Memory B cell (primary cell): ENCODE data around the gene MAPK4.

ENCODE experiments used
- ATAC-seq: fragments of 150-1000 bp; cut with Tn5 transposase; 2 replicates; pipeline ENCODE4 v1.10.0; 2021; ENCODE audit warnings: low read depth, mild to moderate bottlenecking, moderate library complexity
- DNase-seq, 2 donors: peaks; one replicate each; pipeline ENCODE4 v3.0.0; 2022; ENCODE audit warnings: low spot score in 2 of 2
- H3K27ac Mint-ChIP-seq: one replicate; pipeline ENCODE4 v1.8.0; 2022; ENCODE audit warnings: mild to moderate bottlenecking, moderate library complexity, mixed read lengths
- H3K27me3 Mint-ChIP-seq: one replicate; pipeline ENCODE4 v1.8.0; 2022; ENCODE audit warnings: mixed read lengths
- H3K36me3 Mint-ChIP-seq: one replicate; pipeline ENCODE4 v1.8.0; 2022; ENCODE audit warnings: mild to moderate bottlenecking, mixed read lengths
- H3K4me1 Mint-ChIP-seq: one replicate; pipeline ENCODE4 v1.8.0; 2022; ENCODE audit warnings: mixed read lengths
- H3K4me3 Mint-ChIP-seq: one replicate; pipeline ENCODE4 v1.8.0; 2022; ENCODE audit warnings: mild to moderate bottlenecking, moderate library complexity, mixed read lengths
- H3K9me3 Mint-ChIP-seq: one replicate; pipeline ENCODE4 v1.8.0; 2022; ENCODE audit warnings: mixed read lengths

MAPK4 gene

GRCh38 chr18:50727721-50728471 is 168.0 kb downstream of the MAPK4 start:
- Mint-ChIP-seq H3K9me3 (no peaks in the 10 kb centered on the region), H3K4me3 (no peak overlapping the region)

DNA sequence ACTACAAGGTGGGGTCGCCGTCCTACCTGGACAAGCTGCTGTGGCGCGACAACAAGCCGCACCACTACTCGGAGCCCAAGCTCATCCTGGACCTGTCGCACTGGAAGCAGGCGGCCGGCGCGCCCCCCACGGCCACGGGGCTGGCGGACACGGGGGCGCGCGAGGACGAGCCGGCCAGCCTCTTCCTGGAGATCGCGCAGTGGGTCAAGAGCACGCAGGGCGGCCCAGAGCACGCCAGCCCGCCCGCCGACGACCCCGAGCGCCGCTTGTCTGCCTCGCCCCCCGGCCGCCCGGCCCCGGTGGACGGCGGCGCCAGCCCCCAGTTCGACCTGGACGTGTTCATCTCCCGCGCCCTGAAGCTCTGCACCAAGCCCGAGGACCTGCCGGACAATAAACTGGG is 169.5 kb downstream of the MAPK4 start:
- H3K4me1 Mint-ChIP-seq: peaks cover 3% of the 10 kb centered on the region
- no peaks in the 10 kb centered on the region for H3K36me3 Mint-ChIP-seq
- H3K27me3 Mint-ChIP-seq: peaks cover 11% of the 10 kb centered on the region
- ATAC-seq: no peak
- DNase-seq: no peak
- no peaks in the 10 kb centered on the region for H3K9me3 Mint-ChIP-seq
- H3K4me3 Mint-ChIP-seq: no peak overlapping the region
- no peak overlapping the region for H3K27ac Mint-ChIP-seq

More at GRCh38 chr18:50727721-50728471, 168.0 kb downstream of the MAPK4 start:
- Mint-ChIP-seq H3K27me3 (peaks cover 10% of the 10 kb centered on the region), H3K27ac (no peak overlapping the region), H3K4me1 (peaks cover 3% of the 10 kb centered on the region), H3K36me3 (no peaks in the 10 kb centered on the region)
- no peak for ATAC-seq
- no peak for DNase-seq

DNA sequence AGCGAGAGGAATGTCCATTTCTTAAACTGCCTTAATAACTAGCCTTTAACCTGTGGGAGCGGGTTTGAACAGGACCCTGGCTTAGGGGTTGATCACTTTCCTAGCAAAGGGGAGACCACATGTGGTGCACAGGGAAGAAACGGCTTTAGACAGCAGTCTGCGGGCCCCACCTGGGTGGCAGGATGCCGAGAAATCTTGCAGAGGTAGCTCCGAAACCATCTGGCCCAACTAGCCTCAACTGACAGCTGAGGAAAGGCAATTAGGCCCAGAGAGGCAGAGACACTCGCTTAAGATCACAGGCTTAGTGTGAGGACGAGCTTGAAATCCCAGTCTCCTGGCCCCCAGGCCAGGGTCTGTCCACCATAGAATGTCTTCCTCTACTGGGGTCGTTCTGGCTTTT is 170.1 kb downstream of the MAPK4 start:
- Mint-ChIP-seq H3K4me1 (peaks cover 3% of the 10 kb centered on the region), H3K9me3 (no peaks in the 10 kb centered on the region), H3K36me3 (no peaks in the 10 kb centered on the region), H3K27me3 (peaks cover 11% of the 10 kb centered on the region), H3K27ac (no peak overlapping the region), H3K4me3 (no peak overlapping the region)
- no peak for DNase-seq
- no peak for ATAC-seq

DNA sequence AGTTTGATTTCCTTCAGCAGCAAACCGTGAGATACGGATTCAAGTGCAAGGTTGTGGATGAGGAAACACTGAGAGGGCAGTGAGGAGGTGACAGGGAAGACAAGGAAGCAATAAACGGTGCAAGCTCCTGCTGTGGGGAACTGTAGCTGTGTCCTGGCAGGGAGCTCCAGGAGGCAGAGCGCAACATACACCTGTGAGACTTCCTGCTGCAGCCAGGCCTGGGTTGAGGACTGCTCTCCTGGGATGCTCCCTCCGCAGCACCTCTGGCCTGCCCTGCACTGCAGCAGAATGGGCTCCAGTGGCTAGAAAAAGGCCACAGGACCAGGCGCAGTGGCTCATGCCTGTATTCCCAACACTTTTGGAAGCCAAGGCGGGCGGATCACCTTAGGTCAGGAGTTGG is 174.5 kb downstream of the MAPK4 start:
- Mint-ChIP-seq H3K4me3 (no peak overlapping the region), H3K9me3 (no peaks in the 10 kb centered on the region), H3K36me3 (no peaks in the 10 kb centered on the region), H3K27me3 (peaks cover 9% of the 10 kb centered on the region), H3K27ac (no peak overlapping the region), H3K4me1 (no peaks in the 10 kb centered on the region)
- DNase-seq (no peak), ATAC-seq (no peak)

DNA sequence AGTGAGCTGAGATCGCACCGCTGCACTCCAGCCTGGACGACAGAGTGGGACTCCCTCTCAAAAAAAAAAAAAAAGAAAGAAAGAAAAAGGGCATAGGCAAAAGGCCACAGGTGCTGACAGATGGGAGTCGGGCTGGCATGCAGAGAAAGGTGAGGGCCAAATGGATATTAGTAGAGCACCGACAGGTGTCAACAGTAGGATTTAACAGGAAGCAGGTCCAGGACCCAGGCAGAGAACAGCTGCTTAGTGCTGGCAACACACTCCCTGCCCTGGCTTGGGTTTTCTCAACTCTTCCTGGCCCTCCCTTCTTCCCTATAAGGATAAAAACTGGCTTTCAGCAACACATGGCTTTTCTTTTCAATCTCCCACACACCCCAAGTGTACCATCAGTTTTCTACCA is 175.0 kb downstream of the MAPK4 start:
- Mint-ChIP-seq H3K4me3 (no peak overlapping the region), H3K27ac (no peak overlapping the region), H3K36me3 (no peaks in the 10 kb centered on the region), H3K9me3 (no peaks in the 10 kb centered on the region), H3K4me1 (no peaks in the 10 kb centered on the region), H3K27me3 (peaks cover 9% of the 10 kb centered on the region)
- no peak for DNase-seq
- ATAC-seq: no peak

- Mint-ChIP-seq H3K9me3 (no peaks in the 10 kb centered on the region), H3K27me3 (peaks cover 5% of the 10 kb centered on the region), H3K36me3 (no peaks in the 10 kb centered on the region), H3K4me3 (no peak overlapping the region), H3K4me1 (no peaks in the 10 kb centered on the region), H3K27ac (no peak overlapping the region)
- no peak for ATAC-seq
- no peak for DNase-seq
Measured at GRCh38 chr18:50737127-50737526, 177.2 kb downstream of the MAPK4 start.

DNA sequence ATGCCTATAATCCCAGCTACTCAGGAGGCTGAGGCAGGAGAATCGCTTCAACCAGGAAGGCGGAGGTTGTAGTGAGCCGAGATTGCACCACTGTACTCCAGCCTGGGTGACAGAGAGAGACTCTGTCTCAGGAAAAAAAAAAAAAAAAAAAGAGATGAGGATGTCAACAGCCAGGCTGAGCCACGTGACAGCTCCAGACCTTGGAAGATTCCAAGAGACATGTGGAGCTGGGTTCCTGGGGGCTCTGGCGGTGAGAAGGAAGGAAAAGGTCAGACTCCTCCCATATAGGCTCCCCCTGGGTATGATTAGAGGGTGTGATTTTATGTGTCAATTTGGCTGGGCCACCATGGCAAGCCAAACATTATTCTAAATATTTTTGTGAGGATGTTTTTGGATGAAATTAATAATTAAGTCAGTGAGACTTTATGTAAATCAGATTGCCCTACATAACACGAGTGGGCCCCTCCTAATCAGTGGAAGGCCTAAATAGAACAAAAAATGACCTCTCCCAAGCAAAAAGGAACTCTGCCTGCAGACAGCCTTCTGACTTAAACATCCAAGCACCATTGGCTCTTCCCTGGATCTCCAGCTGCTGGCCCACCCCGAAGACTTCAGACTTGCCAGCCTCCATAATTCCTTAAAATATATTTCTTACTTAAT is 178.3 kb downstream of the MAPK4 start:
- H3K4me1 Mint-ChIP-seq: no peaks in the 10 kb centered on the region
- ATAC-seq (no peak), DNase-seq (no peak)
- peaks cover 2% of the 10 kb centered on the region for H3K27me3 Mint-ChIP-seq
- H3K27ac Mint-ChIP-seq: no peak overlapping the region
- no peaks in the 10 kb centered on the region for H3K36me3 Mint-ChIP-seq
- no peaks in the 10 kb centered on the region for H3K9me3 Mint-ChIP-seq
- no peak overlapping the region for H3K4me3 Mint-ChIP-seq

GRCh38 chr18:50742952-50743351 is 183.1 kb downstream of the MAPK4 start:
- DNase-seq (no peak), ATAC-seq (no peak)
- no peak overlapping the region for H3K4me3 Mint-ChIP-seq
- no peaks in the 10 kb centered on the region for H3K36me3 Mint-ChIP-seq
- peaks cover 4% of the 10 kb centered on the region for H3K27me3 Mint-ChIP-seq
- H3K27ac Mint-ChIP-seq: no peak overlapping the region
- H3K4me1 Mint-ChIP-seq: no peaks in the 10 kb centered on the region
- peaks cover 2% of the 10 kb centered on the region for H3K9me3 Mint-ChIP-seq

- no peak overlapping the region for H3K4me3 Mint-ChIP-seq
- H3K9me3 Mint-ChIP-seq: peaks cover 2% of the 10 kb centered on the region
- ATAC-seq (no peak), DNase-seq (no peak)
- no peak overlapping the region for H3K27ac Mint-ChIP-seq
- H3K36me3 Mint-ChIP-seq: no peaks in the 10 kb centered on the region
- no peaks in the 10 kb centered on the region for H3K4me1 Mint-ChIP-seq
- H3K27me3 Mint-ChIP-seq: peaks cover 7% of the 10 kb centered on the region
Measured at GRCh38 chr18:50744253-50744652, 184.4 kb downstream of the MAPK4 start.

GRCh38 chr18:50745945-50746344 is 186.1 kb downstream of the MAPK4 start:
- Mint-ChIP-seq H3K36me3 (no peaks in the 10 kb centered on the region), H3K4me1 (no peaks in the 10 kb centered on the region), H3K27ac (no peak overlapping the region), H3K4me3 (no peak overlapping the region), H3K9me3 (peaks cover 2% of the 10 kb centered on the region), H3K27me3 (peaks cover 10% of the 10 kb centered on the region)
- ATAC-seq (no peak), DNase-seq (no peak)

DNA sequence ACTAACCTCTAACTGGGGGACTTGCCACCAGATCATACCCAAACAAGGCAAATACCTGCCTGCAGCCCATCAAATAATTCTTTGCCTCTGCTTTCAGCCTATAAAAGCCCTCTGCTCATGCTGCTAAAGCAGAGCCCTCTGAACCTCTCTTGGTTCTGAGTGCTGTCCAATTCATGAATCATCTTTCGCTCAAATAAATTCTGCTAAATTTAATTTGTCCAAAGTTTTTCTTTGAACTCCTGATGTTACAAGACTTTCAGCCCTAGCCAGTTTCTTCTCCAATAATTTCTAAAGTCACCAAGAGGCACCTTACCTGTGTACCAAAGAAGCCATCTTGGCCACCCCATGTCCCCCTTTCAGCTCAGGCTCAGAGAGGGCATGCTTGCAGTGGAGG is 188.0 kb downstream of the MAPK4 start:
- H3K27me3 Mint-ChIP-seq: peaks cover 21% of the 10 kb centered on the region
- no peaks in the 10 kb centered on the region for H3K36me3 Mint-ChIP-seq
- H3K27ac Mint-ChIP-seq: no peak overlapping the region
- DNase-seq: no peak
- H3K4me3 Mint-ChIP-seq: no peak overlapping the region
- no peak for ATAC-seq
- no peaks in the 10 kb centered on the region for H3K4me1 Mint-ChIP-seq
- peaks cover 2% of the 10 kb centered on the region for H3K9me3 Mint-ChIP-seq

- DNase-seq (no peak), ATAC-seq (no peak)
- no peaks in the 10 kb centered on the region for H3K4me1 Mint-ChIP-seq
- H3K36me3 Mint-ChIP-seq: no peaks in the 10 kb centered on the region
- no peak overlapping the region for H3K27ac Mint-ChIP-seq
- H3K27me3 Mint-ChIP-seq: peaks cover 21% of the 10 kb centered on the region
- H3K9me3 Mint-ChIP-seq: peaks cover 2% of the 10 kb centered on the region
- H3K4me3 Mint-ChIP-seq: no peak overlapping the region
Measured at GRCh38 chr18:50748243-50749229, 188.6 kb downstream of the MAPK4 start.

DNA sequence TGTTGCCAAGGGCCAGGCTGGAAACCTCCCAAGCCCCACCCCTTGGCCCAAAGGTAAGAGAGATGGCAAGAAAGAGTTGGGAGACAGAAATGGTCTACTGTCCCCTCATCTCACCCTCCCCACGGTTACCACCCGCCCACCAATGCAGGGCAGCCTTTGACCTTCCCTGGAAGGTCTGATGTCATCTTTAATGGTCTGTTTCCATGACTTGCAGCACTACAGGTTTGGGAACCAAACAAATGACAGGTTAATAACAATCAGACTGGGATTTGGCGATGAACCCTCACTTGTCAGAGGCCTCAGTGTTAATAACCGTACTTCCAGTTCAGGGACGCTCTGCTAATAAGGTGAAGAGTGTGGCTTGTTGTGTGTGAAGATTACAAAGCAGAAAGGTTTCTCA is 189.5 kb downstream of the MAPK4 start:
- peaks cover 21% of the 10 kb centered on the region for H3K27me3 Mint-ChIP-seq
- no peak overlapping the region for H3K4me3 Mint-ChIP-seq

GRCh38 chr18:50749945-50750344 is 190.1 kb downstream of the MAPK4 start:
- peak overlapping the region; percentile 39 for H3K27ac Mint-ChIP-seq
- H3K4me1 Mint-ChIP-seq: no peaks in the 10 kb centered on the region
- H3K9me3 Mint-ChIP-seq: no peaks in the 10 kb centered on the region
- H3K4me3 Mint-ChIP-seq: no peak overlapping the region
- DNase-seq: no peak
- H3K36me3 Mint-ChIP-seq: no peaks in the 10 kb centered on the region
- ATAC-seq: no peak
- peaks cover 21% of the 10 kb centered on the region for H3K27me3 Mint-ChIP-seq

More for the DNA sequence above, 189.5 kb downstream of the MAPK4 start:
- no peak for DNase-seq
- Mint-ChIP-seq H3K4me1 (no peaks in the 10 kb centered on the region), H3K9me3 (no peaks in the 10 kb centered on the region), H3K36me3 (no peaks in the 10 kb centered on the region), H3K27ac (no peak overlapping the region)
- no peak for ATAC-seq
